ENCODE results near the gene ERAS.

DNA sequence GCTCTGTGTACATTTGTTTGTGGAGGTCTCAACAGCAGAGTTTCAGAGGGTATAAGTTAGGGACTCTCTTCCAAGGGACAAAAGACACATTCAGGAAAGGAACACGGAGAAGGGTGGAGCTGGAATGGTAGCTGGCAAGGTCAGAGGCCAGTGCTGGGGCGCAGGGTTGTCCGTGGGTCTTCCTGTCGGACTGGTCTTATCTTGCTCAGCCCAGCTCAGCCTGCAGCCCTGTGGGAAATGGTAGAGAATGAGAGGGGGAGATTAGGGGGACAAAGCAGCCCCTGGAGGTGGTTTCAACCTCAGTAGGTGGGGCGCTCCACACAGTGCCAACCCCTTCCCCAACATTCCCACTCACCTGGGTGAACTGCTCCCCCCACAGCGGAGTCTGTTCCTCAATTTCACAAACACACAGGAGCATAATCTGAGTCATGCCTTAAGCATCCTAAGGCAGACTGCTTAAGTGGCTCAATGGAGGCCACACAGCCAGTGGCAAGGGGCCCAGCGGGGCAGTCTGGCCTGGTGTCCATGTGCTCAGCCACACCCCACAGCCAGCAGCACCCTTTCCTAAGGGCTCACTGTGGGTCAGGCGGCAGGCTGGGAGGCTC lies 31.3 kb upstream of the ERAS start:
- TF ChIP-seq, protein P1, sequence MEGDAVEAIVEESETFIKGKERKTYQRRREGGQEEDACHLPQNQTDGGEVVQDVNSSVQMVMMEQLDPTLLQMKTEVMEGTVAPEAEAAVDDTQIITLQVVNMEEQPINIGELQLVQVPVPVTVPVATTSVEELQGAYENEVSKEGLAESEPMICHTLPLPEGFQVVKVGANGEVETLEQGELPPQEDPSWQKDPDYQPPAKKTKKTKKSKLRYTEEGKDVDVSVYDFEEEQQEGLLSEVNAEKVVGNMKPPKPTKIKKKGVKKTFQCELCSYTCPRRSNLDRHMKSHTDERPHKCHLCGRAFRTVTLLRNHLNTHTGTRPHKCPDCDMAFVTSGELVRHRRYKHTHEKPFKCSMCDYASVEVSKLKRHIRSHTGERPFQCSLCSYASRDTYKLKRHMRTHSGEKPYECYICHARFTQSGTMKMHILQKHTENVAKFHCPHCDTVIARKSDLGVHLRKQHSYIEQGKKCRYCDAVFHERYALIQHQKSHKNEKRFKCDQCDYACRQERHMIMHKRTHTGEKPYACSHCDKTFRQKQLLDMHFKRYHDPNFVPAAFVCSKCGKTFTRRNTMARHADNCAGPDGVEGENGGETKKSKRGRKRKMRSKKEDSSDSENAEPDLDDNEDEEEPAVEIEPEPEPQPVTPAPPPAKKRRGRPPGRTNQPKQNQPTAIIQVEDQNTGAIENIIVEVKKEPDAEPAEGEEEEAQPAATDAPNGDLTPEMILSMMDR (IDR thresholded peaks at IDR 0.05; ENCODE audit: insufficient read depth, low read depth, low read length), result no peak
- TF ChIP-seq EZH2 (IDR thresholded peaks at IDR 0.05; ENCODE audit: insufficient read depth, low read length), result no peak
